Natural killer cell (primary cell): ENCODE measurements around the gene SEMA3C. TPM values are rescaled to one million over a fixed set of nuclear protein-coding genes. Genes with fewer than 3 reads are reported as not detected.

Source experiments
- ATAC-seq, 3 donors: fragments of 150-1000 bp in 2 of 3; fragments of 200-7000 bp in 1 of 3; cut with Tn5 transposase; 1 replicate in 1 of 3; 2 replicates in 2 of 3; pipeline ENCODE4 v1.10.0; 2021; ENCODE audit warnings: mild to moderate bottlenecking in 2 of 3, moderate library complexity in 2 of 3
- DNase-seq, 2 donors: peaks; one replicate each; pipeline versions ENCODE4 v3.0.0 to v3.0.0-alpha.2; 2013 to 2021; ENCODE audit warnings: mixed read lengths in 1 of 2
- H3K27ac ChIP-seq: one replicate; pipeline ENCODE4 v1.5.1; 2013; ENCODE audit warnings: mild to moderate bottlenecking, low read length
- H3K27me3 ChIP-seq: one replicate; pipeline ENCODE4 v1.6.1; 2013; ENCODE audit warnings: low read length; ENCODE audit not compliant: control insufficient read depth, insufficient read depth
- H3K36me3 ChIP-seq: one replicate; pipeline ENCODE4 v1.6.1; 2013; ENCODE audit warnings: low read length; ENCODE audit not compliant: control insufficient read depth, insufficient read depth
- H3K4me1 ChIP-seq: one replicate; pipeline ENCODE4 v1.6.1; 2013; ENCODE audit warnings: low read length; ENCODE audit not compliant: control insufficient read depth, insufficient read depth
- H3K4me3 ChIP-seq: one replicate; pipeline ENCODE4 v1.5.1; 2013; ENCODE audit warnings: low read length
- H3K9me3 ChIP-seq: one replicate; pipeline ENCODE4 v1.6.1; 2013; ENCODE audit warnings: low read length; ENCODE audit not compliant: control insufficient read depth, insufficient read depth
- H3K27ac Mint-ChIP-seq, 2 donors: one replicate each; pipeline ENCODE4 v1.8.0; 2022; ENCODE audit warnings: mild to moderate bottlenecking in 2 of 2, mixed read lengths in 2 of 2, moderate library complexity in 1 of 2
- H3K27me3 Mint-ChIP-seq, 2 donors: one replicate each; pipeline ENCODE4 v1.8.0; 2022; ENCODE audit warnings: low read depth in 2 of 2, mixed read lengths in 2 of 2
- H3K36me3 Mint-ChIP-seq: one replicate; pipeline ENCODE4 v1.8.0; 2022; ENCODE audit warnings: mixed read lengths
- H3K4me1 Mint-ChIP-seq, 2 donors: one replicate each; pipeline ENCODE4 v1.8.0; 2022; ENCODE audit warnings: mixed read lengths in 2 of 2
- H3K4me3 Mint-ChIP-seq: one replicate; pipeline ENCODE4 v1.8.0; 2022; ENCODE audit warnings: mild to moderate bottlenecking, moderate library complexity, mixed read lengths
- H3K9me3 Mint-ChIP-seq, 2 donors: one replicate each; pipeline ENCODE4 v1.8.0; 2022; ENCODE audit warnings: mixed read lengths in 2 of 2
- WGBS: methylation state at CpG from one replicate; pipeline ENCODE4 v1.1.7; 2013; ENCODE audit warnings: missing lambda C conversion rate; ENCODE audit not compliant: insufficient coverage; 5-methylcytosine and 5-hydroxymethylcytosine counted together
- intact Hi-C: fragments of 100-400 bp; cut with micrococcal nuclease; formaldehyde crosslinking; loops from one replicate; pipeline ENCODE4 v1.14.2; 2022
- total RNA-seq, 4 donors: library from RNA; stranded (reverse); fragments of 120-200 nt in 1 of 4; gene quantifications; one replicate each; pipeline versions ENCODE4 v1.2.3 to v1.2.4, GENCODE V29; 2013 to 2022
- TF ChIP-seq, protein P1 (sequence below): fragments of 200-600 bp; IDR thresholded peaks from one replicate; pipeline ENCODE4 v1.8.0; 2022; ENCODE audit warnings: antibody characterized with exemption

The SEMA3C gene
- total RNA-seq, 3 donors from 2014 or later (not counting 1 experiment from before 2014, with no cell fraction given) = 0.41 to 12.2 (median 0.94) TPM

DNA sequence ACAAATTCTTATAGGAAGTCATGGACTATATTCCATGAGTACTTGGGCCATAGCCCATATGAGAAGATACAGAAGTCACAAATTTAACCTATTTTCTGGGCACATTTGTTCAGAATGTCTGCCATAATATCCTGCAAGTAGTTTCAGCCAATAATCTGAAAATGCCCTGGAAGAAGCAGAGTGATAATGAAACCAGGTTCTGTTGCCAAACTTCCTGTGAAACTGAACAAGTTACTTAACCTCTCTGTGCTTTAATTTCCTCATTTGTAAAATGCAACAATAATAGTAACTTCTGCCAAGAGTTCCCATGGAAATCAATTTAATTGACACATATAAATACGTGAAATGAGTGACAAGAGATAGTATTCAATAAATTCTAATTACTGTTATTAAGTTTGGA, 88.8 kb downstream of the SEMA3C start:
- ATAC-seq (no peak), DNase-seq (no peak)
- Histone ChIP-seq H3K27me3 (no peaks in the 10 kb centered on the region), H3K4me3 (no peak overlapping the region), H3K27ac (no peak overlapping the region), H3K4me1 (no peaks in the 10 kb centered on the region), H3K9me3 (no peaks in the 10 kb centered on the region), H3K36me3 (no peaks in the 10 kb centered on the region)
- H3K36me3 Mint-ChIP-seq = no peaks in the 10 kb centered on the region
- peaks cover 0 to 3% of the 10 kb centered on the region in 2 donors for H3K9me3 Mint-ChIP-seq
- intact Hi-C loops = no loop called here
- peaks cover 0 to 4% of the 10 kb centered on the region in 2 donors for H3K4me1 Mint-ChIP-seq
- WGBS = no CpG with 5 or more reads among the region's 1 CpG
- no peak overlapping the region for H3K27ac Mint-ChIP-seq
- TF ChIP-seq, protein P1, sequence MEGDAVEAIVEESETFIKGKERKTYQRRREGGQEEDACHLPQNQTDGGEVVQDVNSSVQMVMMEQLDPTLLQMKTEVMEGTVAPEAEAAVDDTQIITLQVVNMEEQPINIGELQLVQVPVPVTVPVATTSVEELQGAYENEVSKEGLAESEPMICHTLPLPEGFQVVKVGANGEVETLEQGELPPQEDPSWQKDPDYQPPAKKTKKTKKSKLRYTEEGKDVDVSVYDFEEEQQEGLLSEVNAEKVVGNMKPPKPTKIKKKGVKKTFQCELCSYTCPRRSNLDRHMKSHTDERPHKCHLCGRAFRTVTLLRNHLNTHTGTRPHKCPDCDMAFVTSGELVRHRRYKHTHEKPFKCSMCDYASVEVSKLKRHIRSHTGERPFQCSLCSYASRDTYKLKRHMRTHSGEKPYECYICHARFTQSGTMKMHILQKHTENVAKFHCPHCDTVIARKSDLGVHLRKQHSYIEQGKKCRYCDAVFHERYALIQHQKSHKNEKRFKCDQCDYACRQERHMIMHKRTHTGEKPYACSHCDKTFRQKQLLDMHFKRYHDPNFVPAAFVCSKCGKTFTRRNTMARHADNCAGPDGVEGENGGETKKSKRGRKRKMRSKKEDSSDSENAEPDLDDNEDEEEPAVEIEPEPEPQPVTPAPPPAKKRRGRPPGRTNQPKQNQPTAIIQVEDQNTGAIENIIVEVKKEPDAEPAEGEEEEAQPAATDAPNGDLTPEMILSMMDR = no peak
- no peak overlapping the region for H3K4me3 Mint-ChIP-seq
- no peaks in the 10 kb centered on the region for H3K27me3 Mint-ChIP-seq

DNA sequence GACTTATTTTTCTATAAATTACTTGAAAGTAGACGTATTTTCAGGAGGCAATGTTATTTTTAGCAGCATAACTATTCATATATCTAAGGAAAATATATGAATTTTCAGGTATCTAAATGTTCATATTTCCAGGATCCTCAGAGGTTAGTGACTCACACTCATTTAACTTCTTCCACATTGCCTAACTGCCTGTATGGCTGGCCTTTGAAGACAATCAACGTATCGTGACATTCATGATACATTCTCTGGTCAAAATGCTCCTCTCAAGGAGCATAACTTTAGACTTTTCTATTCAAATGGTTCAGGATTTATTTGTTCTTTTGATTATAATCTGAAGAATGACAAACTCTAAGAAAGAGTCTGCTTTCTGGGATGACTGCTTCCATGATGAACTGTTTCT, 89.3 kb downstream of the SEMA3C start:
- ATAC-seq (no peak), DNase-seq (no peak)
- Mint-ChIP-seq H3K36me3 (no peaks in the 10 kb centered on the region), H3K4me3 (no peak overlapping the region), H3K4me1 (peaks cover 0 to 4% of the 10 kb centered on the region in 2 donors), H3K9me3 (peaks cover 0 to 3% of the 10 kb centered on the region in 2 donors), H3K27me3 (no peaks in the 10 kb centered on the region), H3K27ac (no peak overlapping the region)
- Histone ChIP-seq H3K4me3 (no peak overlapping the region), H3K9me3 (no peaks in the 10 kb centered on the region), H3K36me3 (no peaks in the 10 kb centered on the region), H3K4me1 (no peaks in the 10 kb centered on the region), H3K27me3 (no peaks in the 10 kb centered on the region), H3K27ac (no peak overlapping the region)
- TF ChIP-seq, protein P1 = no peak
- intact Hi-C loops = no loop called here
- 86% methylated on average over 2 of the region's 3 CpGs for WGBS

DNA sequence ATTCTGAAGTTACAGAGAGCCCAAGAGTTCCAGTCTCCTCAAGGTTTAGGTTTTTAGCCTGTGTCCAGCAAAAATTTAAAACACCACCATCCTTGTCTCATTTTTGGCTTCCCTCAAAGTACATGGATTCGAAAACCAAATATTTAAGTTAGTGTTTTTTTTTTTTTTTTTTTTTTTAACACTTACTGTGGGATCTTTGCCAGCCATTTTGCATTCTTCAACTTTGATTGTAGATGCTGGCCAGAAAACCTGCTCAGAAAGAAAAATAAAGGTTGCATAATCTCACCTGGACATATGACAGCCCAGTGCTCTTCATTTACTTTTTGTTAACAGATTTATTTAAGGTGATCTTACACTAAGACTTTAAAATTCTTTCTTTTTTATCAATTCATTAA, 91.6 kb downstream of the SEMA3C start:
- DNase-seq (no peak), ATAC-seq (no peak)
- Mint-ChIP-seq H3K9me3 (peaks cover 0 to 5% of the 10 kb centered on the region in 2 donors), H3K27me3 (no peaks in the 10 kb centered on the region), H3K36me3 (no peaks in the 10 kb centered on the region), H3K27ac (no peak overlapping the region), H3K4me3 (no peak overlapping the region), H3K4me1 (peaks cover 0 to 4% of the 10 kb centered on the region in 2 donors)
- H3K4me1 ChIP-seq = no peaks in the 10 kb centered on the region
- TF ChIP-seq, protein P1 = no peak
- H3K4me3 ChIP-seq = no peak overlapping the region
- WGBS = no CpG with 5 or more reads among the region's 1 CpG
- no peaks in the 10 kb centered on the region for H3K9me3 ChIP-seq
- no peak overlapping the region for H3K27ac ChIP-seq
- no peaks in the 10 kb centered on the region for H3K27me3 ChIP-seq
- intact Hi-C loops = no loop called here
- no peaks in the 10 kb centered on the region for H3K36me3 ChIP-seq

DNA sequence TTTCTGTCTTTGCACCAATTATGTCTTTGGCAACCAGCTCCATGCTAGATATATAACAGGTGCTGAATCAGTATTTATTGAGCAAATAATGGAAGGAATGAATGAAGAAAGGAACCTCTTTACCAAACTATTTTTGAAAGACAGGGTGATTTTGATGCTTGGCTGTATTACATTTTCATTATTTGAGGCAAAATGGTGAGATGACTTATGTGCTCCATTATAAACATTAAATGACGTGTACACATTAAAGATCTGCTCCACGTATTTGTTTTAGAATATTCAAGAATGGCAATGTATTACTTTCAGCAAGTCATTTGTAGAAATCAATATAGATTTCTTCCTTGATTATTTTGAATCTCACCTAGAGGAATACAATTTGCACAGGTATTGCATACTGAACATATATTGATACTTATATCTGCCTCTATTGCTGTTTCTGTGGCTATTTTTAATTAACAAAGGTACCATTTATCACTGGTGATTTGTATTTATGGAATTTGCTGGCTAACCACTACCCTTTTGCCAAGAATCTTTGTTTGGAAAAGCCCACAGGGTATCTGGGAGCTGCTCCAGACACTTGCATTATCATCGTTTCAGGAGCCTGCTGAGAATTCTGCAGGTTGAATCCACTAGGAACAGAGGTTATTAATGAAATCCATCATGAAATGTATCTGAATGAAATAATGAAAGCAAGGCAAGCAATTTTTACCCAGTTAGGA, 92.2 kb downstream of the SEMA3C start:
- Histone ChIP-seq H3K4me1 (no peaks in the 10 kb centered on the region), H3K36me3 (no peaks in the 10 kb centered on the region), H3K27me3 (no peaks in the 10 kb centered on the region), H3K4me3 (no peak overlapping the region), H3K9me3 (no peaks in the 10 kb centered on the region), H3K27ac (no peak overlapping the region)
- peaks cover 0 to 7% of the 10 kb centered on the region in 2 donors for H3K9me3 Mint-ChIP-seq
- H3K4me1 Mint-ChIP-seq = peaks cover 0 to 4% of the 10 kb centered on the region in 2 donors
- DNase-seq (no peak), ATAC-seq (no peak)
- no peaks in the 10 kb centered on the region for H3K27me3 Mint-ChIP-seq
- intact Hi-C loops = no loop called here
- no peak overlapping the region for H3K4me3 Mint-ChIP-seq
- H3K27ac Mint-ChIP-seq = no peak overlapping the region
- no peaks in the 10 kb centered on the region for H3K36me3 Mint-ChIP-seq
- TF ChIP-seq, protein P1 = no peak
- 84% methylated on average over 1 of the region's 3 CpGs for WGBS
